Non-pigmented ciliary epithelial cell (primary cell): ENCODE data around the gene ZNF334.

ENCODE experiments used
- DNase-seq: peaks from one replicate; pipeline ENCODE4 v3.0.0-alpha.2; 2010; ENCODE audit warnings: low read depth

ZNF334 gene

DNA sequence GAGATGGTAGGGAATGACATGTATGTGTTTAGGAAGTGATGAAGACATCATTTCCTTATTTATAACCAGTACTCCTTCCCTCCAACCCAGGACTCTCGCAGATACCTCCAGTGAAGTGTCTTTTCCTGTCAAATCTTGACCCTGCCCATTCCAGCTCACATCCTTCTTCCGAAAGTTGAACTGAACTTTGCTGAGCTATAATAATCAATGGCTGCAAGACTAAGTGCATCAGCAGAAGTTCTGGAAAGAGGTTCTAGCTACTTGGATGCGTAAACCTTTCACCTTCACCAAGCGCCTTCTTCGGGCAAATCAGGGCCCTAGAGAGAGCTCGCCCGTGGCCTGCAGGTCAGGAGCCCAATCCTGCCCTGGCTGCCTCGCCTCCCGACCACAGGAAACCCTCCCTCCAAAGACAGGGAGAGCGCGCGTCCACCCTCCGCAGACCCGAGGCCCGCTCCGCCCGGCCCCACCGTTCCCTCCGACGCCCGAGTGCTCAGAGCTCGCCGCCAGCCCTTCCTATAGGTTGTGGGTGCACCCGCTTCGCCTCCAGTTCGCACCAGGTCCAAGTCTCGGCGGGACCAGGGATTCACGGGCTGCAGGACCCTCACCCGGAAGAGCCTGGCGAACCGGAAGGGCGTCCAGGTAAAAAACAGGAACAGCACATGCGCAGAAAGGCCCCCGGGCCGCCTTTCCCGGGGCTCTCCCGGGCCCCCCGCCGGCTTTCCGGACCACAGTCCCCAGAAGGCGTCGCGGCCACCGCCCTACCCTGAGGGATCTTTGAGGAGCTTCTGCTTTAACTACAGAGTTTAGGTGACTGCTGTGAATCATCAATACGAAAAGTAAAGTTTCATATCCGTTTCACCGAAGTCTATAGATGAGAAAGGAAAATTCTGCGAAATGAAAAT, at the start of gene ZNF334:
Gene ZNF334 (minus strand): TSS at position 617 of the 902 bp plus-strand sequence. CDS start 1,457 bp downstream, outside the sequence.
- no peak for DNase-seq

DNA sequence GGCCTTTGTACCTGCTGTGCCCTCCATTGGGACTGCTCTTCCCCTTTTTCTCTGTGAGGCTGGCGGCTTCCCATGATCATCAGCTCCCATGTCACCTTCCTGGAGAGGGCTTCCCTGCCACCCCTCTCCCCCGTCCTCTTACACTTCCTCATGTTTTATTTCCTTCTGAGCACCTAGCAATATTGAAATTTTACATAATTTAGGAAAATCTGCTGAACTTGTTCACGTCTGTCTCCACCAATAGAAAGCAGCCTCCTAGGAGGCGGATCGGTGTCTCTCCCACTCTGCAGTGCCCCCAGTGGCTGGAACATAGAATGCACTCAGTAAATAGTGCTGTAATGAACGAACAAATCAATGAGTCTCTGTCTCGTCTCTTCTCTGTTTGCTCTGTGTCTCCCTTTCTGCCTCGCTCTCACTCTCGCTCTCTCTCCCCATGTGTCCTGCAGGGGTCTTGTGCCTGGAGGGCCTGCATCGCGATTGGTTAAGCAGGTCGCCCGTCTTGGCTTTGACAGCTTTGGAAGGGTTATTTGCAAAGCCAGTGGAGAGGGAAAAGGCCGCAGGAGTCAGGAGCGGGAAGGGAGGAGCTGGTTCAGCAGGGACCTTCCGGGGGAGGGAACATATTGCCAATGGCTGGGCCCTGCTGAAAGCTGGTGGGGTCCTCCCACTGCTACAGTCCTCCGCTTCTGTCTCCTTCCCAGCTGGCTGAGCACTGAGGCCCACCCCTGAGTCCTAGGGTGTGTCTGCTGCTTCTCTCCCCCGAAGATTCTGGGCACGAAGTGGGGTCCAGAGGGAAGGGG, 49.2 kb upstream of the ZNF334 start:
- DNase-seq = peak; percentile 30

- DNase-seq = no peak
Observed at GRCh38 chr20:46562009-46562372, 48.6 kb upstream of the ZNF334 start.

DNA sequence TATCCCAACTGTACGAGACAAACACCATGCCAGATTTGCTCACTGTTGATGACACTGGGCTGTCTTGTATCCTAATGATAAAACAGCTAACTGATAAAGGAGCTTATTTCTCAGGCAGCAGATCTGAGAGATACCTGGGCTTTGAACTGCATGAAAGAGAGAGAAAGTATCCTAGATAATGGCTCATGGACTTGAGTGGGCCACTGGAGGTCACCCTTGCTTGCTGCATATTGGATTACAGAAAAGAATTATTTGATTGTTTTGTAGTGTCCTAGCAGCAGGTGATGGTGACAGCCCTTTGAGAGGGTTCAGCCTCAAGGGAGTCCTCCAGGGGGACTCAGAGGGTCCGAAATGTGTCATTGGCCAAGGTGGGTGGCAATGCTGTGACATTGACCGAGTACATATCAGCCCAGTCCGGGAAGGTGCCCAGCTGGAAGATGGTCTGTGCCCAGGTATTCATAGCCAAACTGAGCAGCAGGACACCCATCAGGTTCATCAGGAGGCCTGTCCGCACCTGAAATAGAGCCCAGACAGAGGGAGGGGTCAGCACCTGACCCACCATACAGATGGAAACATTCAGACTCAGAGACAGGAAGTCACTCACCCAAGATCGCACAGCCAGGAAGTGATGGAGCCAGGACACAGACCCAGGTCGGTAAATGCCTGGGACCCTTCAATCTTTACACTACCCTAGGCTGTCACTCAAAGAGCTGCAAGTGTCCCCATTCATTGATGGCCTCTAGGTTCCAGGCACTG, 46.5 kb upstream of the ZNF334 start:
- DNase-seq = no peak

DNA sequence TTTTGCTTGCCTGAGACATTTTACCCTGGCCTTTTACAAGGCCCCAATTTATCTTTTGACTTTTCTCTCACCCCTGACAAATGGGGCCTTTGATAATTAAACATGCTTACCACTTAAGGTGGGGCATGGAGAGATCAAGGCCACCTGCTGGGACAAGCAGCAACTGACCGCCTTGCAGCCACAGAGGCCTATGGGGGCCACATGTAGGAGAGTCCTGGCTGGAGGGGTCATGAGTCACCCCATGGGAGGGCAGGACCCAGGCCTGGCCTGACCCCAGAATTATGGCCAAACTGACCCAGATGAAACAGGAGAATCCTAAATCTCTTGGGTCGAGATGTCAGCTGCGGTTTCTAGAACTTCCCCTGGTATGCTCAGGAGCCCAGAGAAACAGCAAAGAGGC, 45.6 kb upstream of the ZNF334 start:
- no peak for DNase-seq

DNA sequence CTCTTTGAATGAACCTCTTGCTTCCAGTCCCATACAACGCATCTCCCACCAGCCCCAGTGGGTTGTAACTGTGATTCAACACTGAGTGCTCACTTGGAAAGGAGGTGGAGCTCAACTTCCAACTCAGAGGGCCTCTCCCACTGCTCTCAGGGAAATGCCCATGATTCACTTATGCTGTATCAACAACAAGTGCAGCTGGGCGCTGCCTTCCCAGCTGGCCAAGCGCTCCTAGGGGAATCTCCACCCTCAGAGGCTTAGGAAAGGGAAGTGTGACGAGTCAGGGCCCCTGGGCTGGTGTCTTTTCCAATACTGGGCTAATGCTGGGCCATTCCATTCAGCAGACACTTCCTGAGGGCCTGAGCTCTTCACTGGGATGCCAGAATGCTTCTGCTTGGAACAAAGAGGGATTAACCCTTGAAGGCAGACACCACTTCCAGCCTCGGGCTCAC, 45.2 kb upstream of the ZNF334 start:
- DNase-seq = peak; percentile 74

DNA sequence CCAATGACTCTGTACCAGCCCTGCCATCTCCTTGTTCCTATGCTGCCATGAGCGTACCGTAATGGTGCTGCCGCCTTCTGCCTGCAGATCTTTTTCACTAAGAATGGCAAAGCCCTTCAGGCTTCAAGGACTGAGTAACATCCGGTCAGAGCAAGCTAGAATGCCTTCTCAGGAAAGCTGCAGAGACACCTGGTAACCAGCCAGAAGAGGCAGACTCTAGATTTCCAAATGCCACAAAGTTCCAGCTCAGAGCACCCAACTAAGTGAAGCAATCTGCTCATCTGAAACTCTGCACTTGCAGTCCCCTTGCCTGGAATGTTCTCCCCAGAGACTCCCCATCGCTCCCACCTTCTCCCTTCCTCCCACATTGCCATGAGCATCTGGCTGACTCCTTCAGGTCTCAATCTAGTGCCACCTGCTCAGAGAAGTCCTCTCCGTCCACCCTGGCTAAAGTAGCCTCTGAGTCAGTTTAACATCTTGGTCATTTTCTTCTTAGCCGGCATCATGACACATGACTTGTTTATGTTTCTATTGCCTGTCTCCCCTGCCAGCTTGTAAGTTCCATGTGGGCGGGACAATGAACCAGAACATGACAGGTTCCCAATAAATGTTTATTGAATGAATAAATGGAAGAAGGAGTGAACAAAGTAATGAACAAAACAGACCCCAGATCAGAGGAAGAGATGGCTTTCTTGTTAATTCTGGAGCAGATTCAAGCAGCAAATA, 44.0 kb upstream of the ZNF334 start:
- no peak for DNase-seq

- no peak for DNase-seq
Observed at GRCh38 chr20:46555370-46555956, 42.1 kb upstream of the ZNF334 start.

DNA sequence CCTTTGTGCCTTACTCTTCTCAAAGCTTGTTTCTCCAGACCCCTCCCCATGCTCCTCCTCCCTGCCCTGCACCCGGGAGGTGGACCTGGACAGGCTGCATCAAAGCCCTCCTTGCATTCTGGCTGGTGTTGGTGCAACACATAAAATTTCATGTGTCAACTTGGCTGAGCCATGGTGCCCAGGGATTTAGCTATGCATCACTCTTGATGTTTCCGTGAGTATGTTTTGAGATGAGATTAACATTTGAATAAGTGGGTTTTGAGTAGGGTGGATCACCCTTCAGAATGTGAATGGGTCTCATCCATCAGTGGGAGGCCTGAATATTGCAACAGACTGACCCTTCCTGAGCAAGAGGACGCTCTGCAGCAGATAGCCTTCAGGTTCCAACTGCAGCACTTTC, 41.5 kb upstream of the ZNF334 start:
- no peak for DNase-seq

GRCh38 chr20:46553926-46554325, 40.6 kb upstream of the ZNF334 start:
- DNase-seq = no peak

DNA sequence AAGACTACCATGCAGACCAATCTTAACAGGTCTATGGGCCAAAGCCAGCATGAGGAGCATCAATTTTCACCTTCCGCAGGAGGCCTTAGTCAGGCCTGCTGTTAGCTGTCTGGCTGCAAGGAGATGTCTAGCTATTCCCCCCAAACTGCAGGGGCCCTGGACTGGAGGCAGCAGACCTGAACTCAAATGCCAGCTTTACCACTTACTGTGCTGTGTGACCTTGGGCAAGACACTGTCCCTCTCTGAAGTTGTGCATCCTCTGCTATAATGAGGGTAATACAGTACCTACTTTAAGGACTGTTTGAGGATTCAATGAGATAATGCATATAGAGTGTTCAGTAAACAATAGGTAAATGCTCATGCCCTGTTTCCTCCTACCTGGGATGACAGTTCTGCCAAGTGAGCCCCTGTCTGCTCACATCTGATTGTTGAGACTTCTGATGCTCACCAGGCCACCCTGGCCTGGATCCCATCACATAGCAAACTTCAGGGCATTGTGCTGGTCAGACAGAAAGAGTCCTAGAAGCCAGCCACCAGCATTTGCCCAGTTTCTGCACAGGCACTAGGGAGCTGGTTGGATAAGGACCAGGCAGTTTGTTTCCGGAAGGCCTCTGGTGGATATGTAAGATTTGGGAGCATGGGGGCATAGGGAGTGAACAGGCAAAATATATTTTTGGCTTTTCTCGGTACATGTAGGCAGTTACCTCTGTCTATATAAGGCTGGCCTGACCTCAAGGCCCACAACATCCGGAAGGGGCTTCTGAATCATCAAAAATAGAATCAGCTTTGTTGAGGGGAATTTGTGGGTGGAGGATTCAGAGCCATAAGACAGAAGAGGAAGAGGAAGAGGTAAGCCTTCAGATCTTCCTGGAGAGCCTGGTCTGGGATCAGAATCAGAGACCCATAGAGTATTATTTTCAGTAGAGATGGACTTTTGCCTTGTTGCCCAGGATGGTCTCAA, 39.4 kb upstream of the ZNF334 start:
- no peak for DNase-seq

- DNase-seq = no peak
Observed at GRCh38 chr20:46551522-46552381, 38.4 kb upstream of the ZNF334 start.

DNA sequence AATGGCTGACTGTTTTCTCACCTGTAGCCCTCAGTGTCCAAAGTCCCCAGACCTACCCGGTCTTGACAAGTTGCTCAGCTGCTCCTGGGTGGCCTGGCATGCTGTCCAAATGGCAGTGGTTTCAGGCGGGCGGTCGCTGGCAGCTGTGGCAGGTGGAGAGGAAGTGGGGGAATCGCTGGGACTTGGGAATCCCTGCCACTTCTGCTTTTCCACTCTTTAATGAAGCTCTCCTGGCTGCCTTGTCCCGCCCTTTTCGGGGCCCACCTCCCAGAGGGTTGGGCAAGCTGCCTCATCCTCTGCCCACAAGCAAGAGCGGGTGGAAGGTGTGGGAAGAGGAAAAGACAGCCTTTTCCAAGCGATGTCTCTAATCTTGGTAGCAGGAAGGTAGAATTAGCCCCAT, 37.1 kb upstream of the ZNF334 start, which contains the start of gene OCSTAMP:
Gene OCSTAMP (minus strand): TSS at position 194 of the 400 bp plus-strand sequence. CDS start 94 bp downstream, at position 100.
- DNase-seq = no peak

DNA sequence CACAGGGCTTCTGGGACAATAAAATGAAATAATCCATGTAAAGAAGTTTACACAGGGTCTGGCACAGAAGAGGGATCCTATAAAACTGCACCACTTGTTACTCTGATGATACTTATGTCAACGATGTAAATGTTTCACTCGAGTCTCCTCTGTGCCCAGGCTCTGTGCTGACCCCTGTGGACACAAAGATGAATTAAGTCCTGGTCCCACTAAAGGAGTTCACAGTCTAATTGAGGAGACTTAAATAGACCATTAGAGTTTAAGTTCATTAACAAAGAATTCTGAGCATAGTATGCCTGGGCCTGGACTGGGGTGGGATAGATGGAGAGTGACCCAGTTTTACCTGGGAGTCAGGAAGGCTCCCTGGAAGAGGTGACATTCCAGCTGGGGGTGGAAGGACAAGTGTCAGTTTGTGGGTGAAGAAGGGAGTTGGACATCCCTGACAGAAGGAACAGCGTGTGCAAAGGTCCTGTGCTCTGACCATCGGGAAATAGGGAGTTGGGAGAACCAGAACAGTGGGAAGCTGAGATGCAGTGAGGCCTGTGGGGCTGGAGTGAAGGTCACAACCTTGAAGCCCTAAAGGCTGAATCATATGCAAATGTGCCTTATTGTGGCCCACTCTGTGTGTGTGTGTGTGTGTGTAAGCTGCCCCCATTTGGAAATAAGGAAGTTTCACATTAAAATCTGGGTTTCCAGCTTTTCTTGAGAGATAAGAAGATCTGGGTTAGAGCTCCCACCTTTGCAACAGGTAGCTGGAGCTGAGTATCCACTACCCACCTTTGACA, 36.0 kb upstream of the ZNF334 start:
- DNase-seq = no peak

DNA sequence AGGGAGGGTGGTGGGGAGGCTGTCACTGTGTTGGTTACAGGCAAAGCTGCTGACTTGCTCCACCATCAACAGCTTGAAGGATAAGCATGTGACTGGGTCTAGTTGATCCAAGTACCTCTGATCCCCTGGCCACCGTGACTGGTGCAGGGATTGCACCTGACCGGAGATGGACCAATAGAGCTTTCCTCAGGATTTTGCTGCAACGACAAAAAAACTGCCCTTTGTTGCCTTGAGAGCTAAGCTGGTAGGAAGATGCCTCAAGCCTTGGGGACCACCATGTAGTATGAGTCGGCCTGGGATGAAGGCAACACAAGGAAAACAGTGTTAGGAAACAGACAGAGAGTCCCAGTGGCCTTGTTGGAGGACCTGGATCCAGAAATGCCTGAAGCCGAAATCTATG, 35.3 kb upstream of the ZNF334 start:
- DNase-seq = no peak

DNA sequence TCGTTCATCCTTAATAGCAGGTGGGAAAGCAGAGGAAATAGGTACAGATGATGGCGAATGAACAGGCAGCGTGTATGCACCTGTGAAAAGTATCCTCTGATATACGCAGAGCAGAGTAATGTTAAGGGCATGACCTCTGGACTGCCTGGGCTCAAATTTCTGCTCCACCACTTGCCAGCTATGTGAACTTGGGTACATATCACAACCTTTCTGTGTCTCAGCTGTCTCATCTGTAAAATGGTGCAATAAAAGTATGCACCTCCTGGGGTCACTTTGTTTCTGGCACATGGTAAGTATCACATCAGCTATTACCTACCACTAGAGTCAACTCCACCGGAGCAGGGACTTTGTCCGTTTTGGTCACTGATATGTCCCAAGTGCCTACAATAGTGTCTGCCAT, 34.6 kb upstream of the ZNF334 start:
- DNase-seq = no peak

DNA sequence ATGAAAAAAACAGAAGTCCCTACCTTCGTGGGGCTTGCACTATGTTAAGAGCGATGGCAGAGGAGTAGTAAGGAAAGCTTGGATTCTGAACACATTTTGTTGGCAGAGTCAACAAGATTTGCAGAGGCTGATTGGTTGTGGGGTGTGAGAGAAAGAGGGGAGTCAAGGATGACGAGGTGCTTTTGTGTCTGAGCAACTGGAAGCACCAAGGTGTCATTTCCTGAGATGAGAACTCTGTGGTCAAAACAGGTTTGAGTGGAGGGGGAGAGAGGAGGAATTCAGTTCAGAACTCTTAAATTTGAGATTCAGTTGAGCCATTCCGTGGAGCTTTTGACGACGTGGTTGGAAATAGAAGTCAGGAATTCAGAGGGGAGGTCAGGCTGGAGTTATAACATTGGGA, 33.6 kb upstream of the ZNF334 start:
- no peak for DNase-seq

GRCh38 chr20:46546298-46546697, 32.9 kb upstream of the ZNF334 start:
- no peak for DNase-seq
